GM18517 (cell line): ENCODE results near the gene KCNH6.

Source experiments
- ATAC-seq: cut with Tn5 transposase; IDR thresholded peaks from one replicate; pipeline ENCODE4 v1.9.1; 2021; ENCODE audit warnings: mild to moderate bottlenecking, moderate library complexity; ENCODE audit not compliant: unreplicated experiment

The KCNH6 gene

DNA sequence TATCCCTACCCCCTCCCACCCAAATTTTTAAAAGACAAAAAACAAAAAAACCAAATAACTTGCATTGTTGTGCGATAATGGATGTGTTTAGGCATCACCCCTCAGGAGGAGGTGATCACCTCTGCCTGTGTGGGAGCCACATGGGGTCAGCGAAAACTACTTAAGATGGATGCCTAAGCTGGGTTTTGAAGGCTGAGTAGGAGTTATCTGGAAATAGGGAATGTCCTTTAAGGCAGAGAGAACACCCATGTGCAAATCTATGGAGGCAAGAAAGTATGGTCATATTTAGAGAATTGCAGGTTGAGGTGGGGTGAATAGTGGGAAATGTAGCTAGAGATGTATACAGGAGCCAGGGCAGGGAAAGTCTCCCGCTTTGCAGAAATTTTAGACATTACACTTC lies 72.0 kb downstream of the KCNH6 start:
- ATAC-seq: no peak
